22Rv1 (cell line): ENCODE results near the gene CDC42BPG.

Source experiments
- CTCF ChIP-seq: fragments of 450-650 bp; IDR thresholded peaks from 2 replicates; pipeline ENCODE4 v1.5.1; 2017; ENCODE audit warnings: mild to moderate bottlenecking
- ZFX ChIP-seq: fragments of 450-650 bp; IDR thresholded peaks from 2 replicates; pipeline ENCODE4 v1.6.1; 2017; ENCODE audit warnings: antibody characterized with exemption, borderline replicate concordance

- no peak for TF ChIP-seq CTCF
- TF ChIP-seq ZFX: no peak
Observed at GRCh38 chr11:64890522-64890939, 46.1 kb upstream of the CDC42BPG start.
